ENCODE results near the gene MKRN2OS.

DNA sequence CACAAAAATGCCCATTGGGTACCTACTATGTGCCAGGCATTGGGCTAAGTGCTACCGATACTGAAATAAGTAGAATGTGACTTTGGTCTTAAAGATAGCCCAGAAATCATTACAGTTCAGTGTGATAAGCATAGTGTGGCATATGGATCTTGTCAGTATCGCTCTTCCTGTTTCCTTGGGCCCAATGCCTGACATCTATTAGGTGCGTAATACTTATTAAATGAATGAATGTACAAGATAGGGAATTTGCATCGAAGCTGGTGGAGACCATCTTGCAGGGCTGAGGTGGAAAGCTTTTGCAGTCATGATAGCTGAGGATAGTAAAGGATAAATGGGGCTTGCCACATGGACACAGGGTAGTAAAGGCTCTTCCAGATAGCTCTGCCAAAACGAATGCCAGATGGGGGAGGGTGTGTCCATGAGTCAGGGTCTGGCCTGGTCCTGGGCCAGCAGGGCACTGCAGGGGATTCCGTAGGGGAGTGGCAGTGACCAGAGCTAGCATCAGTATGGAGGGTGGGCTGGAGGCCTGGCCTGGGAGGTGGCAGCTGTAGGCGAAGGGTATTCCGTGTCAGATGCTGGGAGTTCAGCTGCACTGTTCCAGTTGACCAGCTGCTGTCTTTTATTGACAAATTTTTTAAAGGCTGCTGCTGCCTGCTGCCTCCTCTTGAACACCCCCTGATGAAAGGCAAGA, 37.6 kb downstream of the MKRN2OS start:
- TF ChIP-seq, protein P1, sequence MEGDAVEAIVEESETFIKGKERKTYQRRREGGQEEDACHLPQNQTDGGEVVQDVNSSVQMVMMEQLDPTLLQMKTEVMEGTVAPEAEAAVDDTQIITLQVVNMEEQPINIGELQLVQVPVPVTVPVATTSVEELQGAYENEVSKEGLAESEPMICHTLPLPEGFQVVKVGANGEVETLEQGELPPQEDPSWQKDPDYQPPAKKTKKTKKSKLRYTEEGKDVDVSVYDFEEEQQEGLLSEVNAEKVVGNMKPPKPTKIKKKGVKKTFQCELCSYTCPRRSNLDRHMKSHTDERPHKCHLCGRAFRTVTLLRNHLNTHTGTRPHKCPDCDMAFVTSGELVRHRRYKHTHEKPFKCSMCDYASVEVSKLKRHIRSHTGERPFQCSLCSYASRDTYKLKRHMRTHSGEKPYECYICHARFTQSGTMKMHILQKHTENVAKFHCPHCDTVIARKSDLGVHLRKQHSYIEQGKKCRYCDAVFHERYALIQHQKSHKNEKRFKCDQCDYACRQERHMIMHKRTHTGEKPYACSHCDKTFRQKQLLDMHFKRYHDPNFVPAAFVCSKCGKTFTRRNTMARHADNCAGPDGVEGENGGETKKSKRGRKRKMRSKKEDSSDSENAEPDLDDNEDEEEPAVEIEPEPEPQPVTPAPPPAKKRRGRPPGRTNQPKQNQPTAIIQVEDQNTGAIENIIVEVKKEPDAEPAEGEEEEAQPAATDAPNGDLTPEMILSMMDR (IDR thresholded peaks at IDR 0.05 in 2 of 3, conservative IDR thresholded peaks at IDR 0.05 in 1 of 3; ENCODE audit: control insufficient read depth in 2 of 3, extremely low read depth in 1 of 3, insufficient read depth in 1 of 3, low read depth in 3 of 3, low read length in 3 of 3): no peak
- TF ChIP-seq POLR2A (IDR thresholded peaks at IDR 0.05; ENCODE audit: low read depth, low read length) (no peak), POU2F2 (IDR thresholded peaks at IDR 0.05; ENCODE audit: borderline replicate concordance, low read depth, low read length) (no peak), RAD21 (IDR thresholded peaks at IDR 0.05; ENCODE audit: insufficient read depth, low read depth, low read length) (no peak)
